H1 (cell line): Measurements from ENCODE around the gene HTR3B. TPM values are rescaled to one million over a fixed set of nuclear protein-coding genes. Genes with fewer than 3 reads are reported as not detected.

Experiments used
- EP300 ChIP-seq, 2 experiments: IDR thresholded peaks; 1 replicate in 1 of 2; 2 replicates in 1 of 2; pipeline ENCODE4 v1.6.1; 2011 to 2012; ENCODE audit warnings: low read depth in 2 of 2, low read length in 2 of 2, mild to moderate bottlenecking in 2 of 2, borderline replicate concordance in 1 of 2, inconsistent platforms in 1 of 2, moderate library complexity in 1 of 2
- HDAC2 ChIP-seq, 2 experiments: fragments of 300-600 bp in 1 of 2; sonication (generic) in 1 of 2; IDR thresholded peaks; 2 replicates each; pipeline ENCODE4 v1.6.1; 2011 to 2012; ENCODE audit warnings: low read depth in 2 of 2, low read length in 2 of 2, mild to moderate bottlenecking in 2 of 2, moderate library complexity in 2 of 2, borderline replicate concordance in 1 of 2, inconsistent platforms in 1 of 2
- JUN ChIP-seq: IDR thresholded peaks from 2 replicates; pipeline ENCODE4 v1.6.1; 2011; ENCODE audit warnings: low read depth, mild to moderate bottlenecking, improper control_type of control experiment, low read length
- KDM1A ChIP-seq: fragments of 200-600, 300-600 bp; sonication (generic); IDR thresholded peaks from 2 replicates; pipeline ENCODE4 v1.7.1; 2016; ENCODE audit warnings: mild to moderate bottlenecking, low read length, borderline replicate concordance
- RAD21 ChIP-seq, 2 experiments: IDR thresholded peaks in 1 of 2; conservative IDR thresholded peaks in 1 of 2; 2 replicates each; pipeline ENCODE4 v1.6.1; 2011; ENCODE audit warnings: low read depth in 2 of 2, low read length in 2 of 2, improper control_type of control experiment in 1 of 2, inconsistent platforms in 1 of 2, mild to moderate bottlenecking in 1 of 2, moderate library complexity in 1 of 2
- SIX5 ChIP-seq: IDR thresholded peaks from 2 replicates; pipeline ENCODE4 v1.6.1; 2011; ENCODE audit warnings: mild to moderate bottlenecking, low read depth, low read length
- TCF12 ChIP-seq: IDR thresholded peaks from 2 replicates; pipeline ENCODE4 v1.6.1; 2011; ENCODE audit warnings: low read depth, mild to moderate bottlenecking, low read length
- polyA plus RNA-seq, 7 experiments: library from polyadenylated mRNA; depleted of rRNA in 3 of 7; stranded (reverse) in 5 of 7; unstranded in 2 of 7; fragments of >200 nt in 5 of 7; fragments of 200-250 nt in 2 of 7; gene quantifications; 1 replicate in 5 of 7; 2 replicates in 1 of 7; 4 replicates in 1 of 7; pipeline versions ENCODE4 v1.2.1 to v1.2.3, GENCODE V29; 2011 to 2013; ENCODE audit warnings: missing spikeins in 2 of 7, mixed read lengths in 2 of 7
- total RNA-seq: library from RNA; stranded (reverse); fragmentation: NEBNext Ultra II Directional; extraction: Animal tissue kit (Norgen Biotek cat#: 25700); gene quantifications from 2 replicates; pipeline ENCODE4 v1.2.1, GENCODE V29; 2021
- TF ChIP-seq, protein P1 (sequence below), 3 experiments: IDR thresholded peaks; 1 replicate in 2 of 3; 2 replicates in 1 of 3; pipeline versions ENCODE4 v1.5.1 to v1.6.1; 2011; ENCODE audit warnings: low read length in 3 of 3, mild to moderate bottlenecking in 3 of 3, inconsistent platforms in 2 of 3, low read depth in 1 of 3, moderate library complexity in 1 of 3; ENCODE audit not compliant: insufficient read depth in 1 of 3; ENCODE audit errors: control extremely low read depth in 1 of 3
- TF ChIP-seq, protein P2 (sequence below): IDR thresholded peaks from 2 replicates; pipeline ENCODE4 v1.6.1; 2011; ENCODE audit warnings: low read depth, mild to moderate bottlenecking, low read length; ENCODE audit not compliant: insufficient read depth

The HTR3B gene
- total and polyA plus RNA-seq, 2 of the 8 experiments (the other 6 are each of a cell fraction or from before 2014, with no cell fraction given) = not detected

DNA sequence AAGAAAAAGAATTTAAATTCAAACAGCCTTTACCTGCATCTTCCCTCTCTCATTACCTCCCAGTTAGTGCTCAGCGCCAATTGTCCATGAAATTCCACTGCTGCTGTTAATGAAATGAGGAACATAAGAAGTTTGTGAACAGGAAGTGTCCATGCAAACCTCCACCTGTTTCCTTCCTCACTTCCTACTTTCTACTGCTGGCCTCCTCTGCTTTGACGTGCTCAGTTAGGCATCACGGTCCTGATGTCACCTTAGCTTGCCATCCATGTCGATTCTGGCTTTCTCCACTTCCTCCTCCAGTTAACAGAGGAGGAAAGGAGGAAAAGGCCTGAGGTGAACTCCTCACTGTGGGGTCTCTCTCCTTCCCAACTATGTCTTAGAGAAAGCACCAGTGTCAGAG is 43.4 kb downstream of the HTR3B start (continued):
- TF ChIP-seq, protein P1, sequence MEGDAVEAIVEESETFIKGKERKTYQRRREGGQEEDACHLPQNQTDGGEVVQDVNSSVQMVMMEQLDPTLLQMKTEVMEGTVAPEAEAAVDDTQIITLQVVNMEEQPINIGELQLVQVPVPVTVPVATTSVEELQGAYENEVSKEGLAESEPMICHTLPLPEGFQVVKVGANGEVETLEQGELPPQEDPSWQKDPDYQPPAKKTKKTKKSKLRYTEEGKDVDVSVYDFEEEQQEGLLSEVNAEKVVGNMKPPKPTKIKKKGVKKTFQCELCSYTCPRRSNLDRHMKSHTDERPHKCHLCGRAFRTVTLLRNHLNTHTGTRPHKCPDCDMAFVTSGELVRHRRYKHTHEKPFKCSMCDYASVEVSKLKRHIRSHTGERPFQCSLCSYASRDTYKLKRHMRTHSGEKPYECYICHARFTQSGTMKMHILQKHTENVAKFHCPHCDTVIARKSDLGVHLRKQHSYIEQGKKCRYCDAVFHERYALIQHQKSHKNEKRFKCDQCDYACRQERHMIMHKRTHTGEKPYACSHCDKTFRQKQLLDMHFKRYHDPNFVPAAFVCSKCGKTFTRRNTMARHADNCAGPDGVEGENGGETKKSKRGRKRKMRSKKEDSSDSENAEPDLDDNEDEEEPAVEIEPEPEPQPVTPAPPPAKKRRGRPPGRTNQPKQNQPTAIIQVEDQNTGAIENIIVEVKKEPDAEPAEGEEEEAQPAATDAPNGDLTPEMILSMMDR (IDR thresholded peaks at IDR 0.05; ENCODE audit: control extremely low read depth in 1 of 3, insufficient read depth in 1 of 3, low read depth in 1 of 3, low read length in 3 of 3) = no peak
- no peak for TF ChIP-seq JUN
- no peak for TF ChIP-seq EP300 (IDR thresholded peaks at IDR 0.05; ENCODE audit: borderline replicate concordance in 1 of 2, low read depth in 2 of 2, low read length in 2 of 2)
- no peak for TF ChIP-seq TCF12
- no peak for TF ChIP-seq SIX5
- no peak for TF ChIP-seq RAD21 (IDR thresholded peaks at IDR 0.05 in 1 of 2, conservative IDR thresholded peaks at IDR 0.05 in 1 of 2; ENCODE audit: low read depth in 2 of 2, low read length in 2 of 2)
- no peak for TF ChIP-seq KDM1A
- TF ChIP-seq HDAC2 (IDR thresholded peaks at IDR 0.05; ENCODE audit: borderline replicate concordance in 1 of 2, low read depth in 2 of 2, low read length in 2 of 2) = no peak
- TF ChIP-seq, protein P2, sequence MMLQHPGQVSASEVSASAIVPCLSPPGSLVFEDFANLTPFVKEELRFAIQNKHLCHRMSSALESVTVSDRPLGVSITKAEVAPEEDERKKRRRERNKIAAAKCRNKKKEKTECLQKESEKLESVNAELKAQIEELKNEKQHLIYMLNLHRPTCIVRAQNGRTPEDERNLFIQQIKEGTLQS = no peak
- TF ChIP-seq, all 59 proteins: peak for 0
